ENCODE measurements around the gene SRBD1. TPM values are rescaled to one million over a fixed set of nuclear protein-coding genes. Genes with fewer than 3 reads are reported as not detected.

The SRBD1 gene
- polyA plus RNA-seq, 1 donor = 10.7 TPM

DNA sequence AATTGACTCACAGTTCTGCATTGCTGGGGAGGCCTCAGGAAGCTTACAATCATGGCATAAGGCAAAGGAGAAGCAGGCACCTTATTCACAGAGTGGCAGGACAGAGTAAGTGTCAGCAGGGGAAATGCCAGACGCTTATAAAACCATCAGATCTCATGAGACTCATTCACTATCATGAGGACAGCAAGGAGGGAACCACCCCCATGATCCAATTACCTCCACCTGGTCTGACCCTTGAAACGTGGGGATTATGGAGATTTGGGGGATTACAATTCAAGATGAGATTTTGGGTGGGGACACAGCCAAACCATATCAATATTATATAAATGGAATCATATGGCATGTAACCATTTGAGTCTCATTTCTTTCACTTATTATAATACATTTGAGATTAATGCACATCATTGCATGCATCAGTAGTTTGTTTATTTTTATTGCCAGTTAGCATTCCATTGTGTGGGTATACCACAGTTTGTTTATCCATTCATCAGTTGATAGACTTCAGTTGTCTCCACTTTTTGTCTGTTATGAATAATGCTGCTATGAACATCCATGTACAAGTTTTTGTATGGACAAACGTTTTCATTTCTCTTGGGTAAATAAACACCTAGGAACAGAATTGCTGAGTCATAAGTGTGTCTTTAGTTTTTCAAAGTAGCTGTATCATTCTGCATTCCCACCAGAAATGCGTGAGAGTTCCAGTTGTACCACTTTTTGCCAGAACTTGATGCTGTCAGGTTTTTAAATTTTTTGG, 5.8 kb upstream of the SRBD1 start:
- Histone ChIP-seq H3K4me1 (ENCODE audit: control insufficient read depth, insufficient read depth, low read length) (peaks cover 3% of the 10 kb centered on the region), H3K36me3 (ENCODE audit: control insufficient read depth, insufficient read depth, low read length) (no peaks in the 10 kb centered on the region), H3K27me3 (ENCODE audit: control insufficient read depth, insufficient read depth, low read length) (no peaks in the 10 kb centered on the region), H3K9me3 (ENCODE audit: control insufficient read depth, low read depth, low read length) (no peaks in the 10 kb centered on the region), H3K27ac (ENCODE audit: low read length) (no peak overlapping the region), H3K4me3 (ENCODE audit: low read length) (no peak overlapping the region)
- 75% methylated on average over 1 of the region's 4 CpGs for WGBS (ENCODE audit: insufficient coverage, low lambda C conversion rate)
- no peak for DNase-seq

DNA sequence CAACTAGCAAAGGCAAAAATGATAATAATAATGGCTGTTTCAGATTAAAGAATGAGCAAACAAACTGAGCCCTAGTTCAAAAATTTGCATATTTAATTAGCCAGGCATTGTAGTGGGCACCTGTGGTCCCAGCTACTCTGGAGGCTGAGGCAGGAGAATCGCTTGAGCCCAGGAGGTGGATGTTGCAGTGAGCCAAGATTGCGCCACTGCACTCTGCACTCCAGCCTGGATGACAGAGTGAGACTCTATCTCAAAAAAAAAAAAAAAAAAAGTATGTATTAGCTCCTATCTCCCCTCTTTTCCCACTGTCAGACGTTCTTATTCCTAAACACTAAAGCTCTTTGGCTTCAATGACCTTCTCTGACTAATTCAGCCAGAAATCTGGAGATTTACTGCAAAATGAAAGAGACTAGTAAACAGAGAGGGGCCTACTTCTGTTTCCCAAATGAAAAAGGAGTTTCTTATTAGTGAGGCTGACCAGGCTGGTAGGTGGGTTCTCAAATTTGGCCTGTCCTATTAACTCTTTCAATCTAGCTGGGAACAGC, 3.9 kb upstream of the SRBD1 start:
- DNase-seq = no peak
- Histone ChIP-seq H3K9me3 (ENCODE audit: control insufficient read depth, low read depth, low read length) (no peaks in the 10 kb centered on the region), H3K36me3 (ENCODE audit: control insufficient read depth, insufficient read depth, low read length) (no peaks in the 10 kb centered on the region), H3K4me1 (ENCODE audit: control insufficient read depth, insufficient read depth, low read length) (peaks cover 6% of the 10 kb centered on the region), H3K4me3 (ENCODE audit: low read length) (no peak overlapping the region), H3K27me3 (ENCODE audit: control insufficient read depth, insufficient read depth, low read length) (no peaks in the 10 kb centered on the region), H3K27ac (ENCODE audit: low read length) (no peak overlapping the region)
- WGBS (ENCODE audit: insufficient coverage, low lambda C conversion rate) = no CpG with 5 or more reads among the region's 3 CpGs

DNA sequence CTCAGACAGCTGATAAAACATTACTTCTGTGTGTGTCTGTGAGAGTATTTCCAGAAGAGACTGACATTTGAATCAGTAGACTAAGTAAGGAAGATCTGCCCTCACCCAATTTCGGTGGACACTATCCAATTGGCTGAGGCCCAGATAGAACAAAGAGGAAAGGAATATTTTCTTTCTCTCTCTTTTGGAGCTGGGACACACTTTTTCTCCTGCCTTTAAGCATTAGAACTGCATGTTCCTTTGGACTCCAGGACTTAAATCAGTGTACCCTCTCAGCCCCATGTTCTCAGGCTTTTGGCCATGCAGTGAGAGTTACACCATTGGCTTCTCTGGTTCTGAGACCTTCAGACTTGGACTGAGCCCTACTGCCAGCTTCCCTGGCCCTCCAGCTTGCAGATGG, 3.3 kb upstream of the SRBD1 start:
- DNase-seq = no peak
- WGBS (ENCODE audit: insufficient coverage, low lambda C conversion rate) = no CpG with 5 or more reads among the region's 1 CpG
- Histone ChIP-seq H3K4me1 (ENCODE audit: control insufficient read depth, insufficient read depth, low read length) (peaks cover 6% of the 10 kb centered on the region), H3K27me3 (ENCODE audit: control insufficient read depth, insufficient read depth, low read length) (no peaks in the 10 kb centered on the region), H3K27ac (ENCODE audit: low read length) (no peak overlapping the region), H3K4me3 (ENCODE audit: low read length) (no peak overlapping the region), H3K36me3 (ENCODE audit: control insufficient read depth, insufficient read depth, low read length) (no peaks in the 10 kb centered on the region), H3K9me3 (ENCODE audit: control insufficient read depth, low read depth, low read length) (no peaks in the 10 kb centered on the region)

DNA sequence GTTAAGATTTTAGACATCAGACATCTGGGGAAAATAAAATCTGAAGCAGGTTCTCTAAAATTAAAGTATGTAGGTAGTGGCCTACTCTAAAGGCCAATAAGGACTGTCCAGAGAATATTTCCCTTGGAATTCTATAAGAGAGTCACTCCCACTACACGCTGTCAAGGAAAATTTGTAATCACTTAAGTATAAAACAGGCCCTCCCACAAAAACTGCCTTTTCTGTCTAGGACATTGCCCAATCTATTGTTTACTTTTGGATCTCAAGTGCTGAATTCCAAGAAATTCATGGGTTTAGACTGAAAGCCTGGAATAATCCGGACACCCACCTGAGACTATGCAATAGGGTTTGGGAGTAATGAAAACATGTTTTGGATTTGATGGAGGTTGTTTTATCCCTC, 1.7 kb upstream of the SRBD1 start:
- H3K4me1 ChIP-seq (ENCODE audit: control insufficient read depth, insufficient read depth, low read length) = peaks cover 6% of the 10 kb centered on the region
- H3K27ac ChIP-seq (ENCODE audit: low read length) = no peak overlapping the region
- DNase-seq = no peak
- no peak overlapping the region for H3K4me3 ChIP-seq (ENCODE audit: low read length)
- WGBS (ENCODE audit: insufficient coverage, low lambda C conversion rate) = no CpG with 5 or more reads among the region's 2 CpGs
- H3K9me3 ChIP-seq (ENCODE audit: control insufficient read depth, low read depth, low read length) = no peaks in the 10 kb centered on the region
- no peaks in the 10 kb centered on the region for H3K27me3 ChIP-seq (ENCODE audit: control insufficient read depth, insufficient read depth, low read length)
- no peaks in the 10 kb centered on the region for H3K36me3 ChIP-seq (ENCODE audit: control insufficient read depth, insufficient read depth, low read length)

DNA sequence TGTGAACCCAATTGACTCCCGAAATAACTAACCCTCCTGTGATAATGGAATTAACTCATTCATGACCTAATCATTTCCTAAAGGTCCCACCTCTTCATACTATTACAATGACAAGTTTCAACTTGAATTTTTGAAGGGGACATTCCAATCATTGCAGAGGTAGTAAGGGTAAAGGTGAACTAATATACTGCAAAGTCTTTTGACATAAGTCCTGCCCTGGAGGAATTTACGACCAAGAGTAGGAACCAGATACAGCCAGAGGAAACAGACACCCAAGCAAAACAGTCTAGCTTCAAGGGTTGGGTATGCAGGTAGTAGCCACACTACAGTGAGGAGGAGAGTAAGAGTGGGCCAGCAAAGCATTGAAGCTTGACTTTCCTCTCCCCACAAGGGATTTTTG, 1.2 kb upstream of the SRBD1 start:
- WGBS (ENCODE audit: insufficient coverage, low lambda C conversion rate) = no CpG with 5 or more reads among the region's 2 CpGs
- H3K9me3 ChIP-seq (ENCODE audit: control insufficient read depth, low read depth, low read length) = no peaks in the 10 kb centered on the region
- H3K27ac ChIP-seq (ENCODE audit: low read length) = no peak overlapping the region
- H3K4me3 ChIP-seq (ENCODE audit: low read length) = no peak overlapping the region
- peak in 1 of 2 donors; percentile 11 for DNase-seq
- no peaks in the 10 kb centered on the region for H3K27me3 ChIP-seq (ENCODE audit: control insufficient read depth, insufficient read depth, low read length)
- no peaks in the 10 kb centered on the region for H3K36me3 ChIP-seq (ENCODE audit: control insufficient read depth, insufficient read depth, low read length)
- H3K4me1 ChIP-seq (ENCODE audit: control insufficient read depth, insufficient read depth, low read length) = peaks cover 6% of the 10 kb centered on the region

DNA sequence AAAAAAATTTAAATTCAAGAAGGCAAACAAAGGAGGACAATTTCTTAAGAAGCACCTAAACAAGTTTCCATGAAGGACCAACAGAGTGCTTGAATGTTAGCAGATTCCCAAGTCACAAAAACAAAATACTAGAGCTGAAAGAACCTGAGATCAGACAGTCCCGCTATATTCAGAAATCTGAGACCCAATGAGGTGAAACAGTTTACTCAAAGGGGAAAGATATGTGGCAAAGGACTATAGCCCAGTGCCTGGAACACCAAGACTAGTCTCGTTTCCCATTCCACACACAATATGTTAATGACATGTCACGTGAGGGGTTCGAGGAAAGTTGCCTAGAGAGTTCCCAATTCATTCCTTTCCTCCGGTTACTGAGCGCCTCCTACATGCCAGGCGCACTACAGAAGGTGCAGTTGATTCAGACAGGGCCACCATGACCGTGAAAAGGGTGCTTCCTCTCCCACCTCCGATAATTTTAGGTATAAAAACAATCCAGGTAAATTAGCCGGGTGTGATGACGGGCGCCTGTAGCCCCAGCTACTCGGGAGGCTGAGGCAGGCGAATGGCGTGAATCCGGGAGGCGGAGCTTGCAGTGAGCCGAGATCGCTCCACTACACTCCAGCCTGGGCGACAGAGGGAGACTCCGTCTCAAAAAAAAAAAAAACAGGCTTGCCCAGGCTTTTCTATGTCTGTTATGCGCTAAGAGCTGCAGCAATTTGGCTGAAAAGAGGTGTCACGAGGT, 617 bp downstream of the SRBD1 start:
- peak overlapping the region; percentile 68 for H3K27ac ChIP-seq (ENCODE audit: low read length)
- no peaks in the 10 kb centered on the region for H3K27me3 ChIP-seq (ENCODE audit: control insufficient read depth, insufficient read depth, low read length)
- WGBS (ENCODE audit: insufficient coverage, low lambda C conversion rate) = no CpG with 5 or more reads among the region's 23 CpGs
- peaks cover 6% of the 10 kb centered on the region for H3K4me1 ChIP-seq (ENCODE audit: control insufficient read depth, insufficient read depth, low read length)
- no peaks in the 10 kb centered on the region for H3K9me3 ChIP-seq (ENCODE audit: control insufficient read depth, low read depth, low read length)
- peak overlapping the region; percentile 77 for H3K4me3 ChIP-seq (ENCODE audit: low read length)
- no peaks in the 10 kb centered on the region for H3K36me3 ChIP-seq (ENCODE audit: control insufficient read depth, insufficient read depth, low read length)
- peak; percentile 45 to 84 for DNase-seq

DNA sequence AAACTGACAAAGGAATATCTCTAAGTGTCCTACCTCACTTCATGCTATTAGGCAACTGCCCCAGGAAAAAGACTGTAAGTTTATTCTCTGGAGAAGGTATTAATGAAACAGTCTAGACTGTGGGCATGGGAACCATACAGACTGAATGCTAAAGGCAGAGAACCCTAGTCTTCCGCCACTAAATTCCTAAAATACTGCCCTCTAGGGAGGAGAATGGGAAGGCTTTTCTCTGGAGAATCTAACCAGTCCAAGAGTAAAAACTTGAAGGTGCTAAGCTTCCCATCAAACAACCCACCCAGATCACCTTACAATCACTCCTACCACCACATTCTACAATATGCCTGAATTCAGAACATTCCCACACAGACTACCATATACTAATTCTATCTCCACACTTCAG, 3.4 kb downstream of the SRBD1 start:
- Histone ChIP-seq H3K4me3 (ENCODE audit: low read length) (no peak overlapping the region), H3K36me3 (ENCODE audit: control insufficient read depth, insufficient read depth, low read length) (peaks cover 10% of the 10 kb centered on the region), H3K27ac (ENCODE audit: low read length) (no peak overlapping the region), H3K27me3 (ENCODE audit: control insufficient read depth, insufficient read depth, low read length) (no peaks in the 10 kb centered on the region), H3K4me1 (ENCODE audit: control insufficient read depth, insufficient read depth, low read length) (peaks cover 6% of the 10 kb centered on the region), H3K9me3 (ENCODE audit: control insufficient read depth, low read depth, low read length) (no peaks in the 10 kb centered on the region)
- WGBS (ENCODE audit: insufficient coverage, low lambda C conversion rate) = no CpG with 5 or more reads among the region's 1 CpG
- peak in 1 of 2 donors; percentile 14 for DNase-seq

DNA sequence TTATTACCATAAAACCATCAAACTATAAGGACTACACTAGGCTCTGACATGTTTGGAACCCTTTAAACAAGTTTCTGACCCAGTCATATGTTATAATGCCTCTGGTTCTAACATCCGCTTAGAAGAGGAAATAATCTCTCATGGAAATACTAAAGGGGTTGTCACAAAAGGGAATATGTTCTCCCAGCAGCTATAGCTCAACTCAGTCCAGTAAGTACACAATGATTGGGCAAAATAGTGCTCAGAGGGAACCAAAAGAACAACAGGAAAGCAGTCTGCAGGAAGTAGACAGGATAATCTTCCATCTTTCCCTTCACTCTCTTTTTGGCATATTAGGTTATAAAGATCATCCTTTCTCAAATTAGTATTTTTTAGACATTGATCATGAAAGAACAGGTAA, 4.3 kb downstream of the SRBD1 start:
- no peaks in the 10 kb centered on the region for H3K9me3 ChIP-seq (ENCODE audit: control insufficient read depth, low read depth, low read length)
- DNase-seq = no peak
- peaks cover 12% of the 10 kb centered on the region for H3K36me3 ChIP-seq (ENCODE audit: control insufficient read depth, insufficient read depth, low read length)
- H3K27ac ChIP-seq (ENCODE audit: low read length) = no peak overlapping the region
- no peak overlapping the region for H3K4me3 ChIP-seq (ENCODE audit: low read length)
- peaks cover 3% of the 10 kb centered on the region for H3K4me1 ChIP-seq (ENCODE audit: control insufficient read depth, insufficient read depth, low read length)
- H3K27me3 ChIP-seq (ENCODE audit: control insufficient read depth, insufficient read depth, low read length) = no peaks in the 10 kb centered on the region
- no CpG with 5 or more reads among the region's 1 CpG for WGBS (ENCODE audit: insufficient coverage, low lambda C conversion rate)

DNA sequence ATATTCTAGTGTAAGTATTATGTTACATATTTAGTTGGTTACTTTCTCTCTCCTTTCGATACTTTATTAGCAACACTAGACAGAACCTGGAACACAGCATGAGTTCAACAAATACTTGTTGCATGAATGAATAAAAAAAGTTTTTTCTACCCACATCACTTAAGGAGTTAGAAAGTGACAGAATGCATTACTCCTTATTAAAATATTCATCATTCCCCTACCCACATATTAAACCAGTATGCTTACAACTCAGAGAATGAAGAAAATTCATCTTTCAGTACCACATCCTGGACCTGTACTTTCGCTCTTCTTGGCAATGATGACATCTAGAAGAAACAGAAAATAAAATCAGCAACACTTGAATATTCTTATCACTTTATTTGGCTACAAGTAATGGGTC, 6.0 kb downstream of the SRBD1 start:
- no peak overlapping the region for H3K4me3 ChIP-seq (ENCODE audit: low read length)
- no peaks in the 10 kb centered on the region for H3K27me3 ChIP-seq (ENCODE audit: control insufficient read depth, insufficient read depth, low read length)
- H3K4me1 ChIP-seq (ENCODE audit: control insufficient read depth, insufficient read depth, low read length) = no peaks in the 10 kb centered on the region
- no peaks in the 10 kb centered on the region for H3K9me3 ChIP-seq (ENCODE audit: control insufficient read depth, low read depth, low read length)
- peaks cover 27% of the 10 kb centered on the region for H3K36me3 ChIP-seq (ENCODE audit: control insufficient read depth, insufficient read depth, low read length)
- WGBS (ENCODE audit: insufficient coverage, low lambda C conversion rate) = no CpG with 5 or more reads among the region's 2 CpGs
- no peak for DNase-seq
- no peak overlapping the region for H3K27ac ChIP-seq (ENCODE audit: low read length)

DNA sequence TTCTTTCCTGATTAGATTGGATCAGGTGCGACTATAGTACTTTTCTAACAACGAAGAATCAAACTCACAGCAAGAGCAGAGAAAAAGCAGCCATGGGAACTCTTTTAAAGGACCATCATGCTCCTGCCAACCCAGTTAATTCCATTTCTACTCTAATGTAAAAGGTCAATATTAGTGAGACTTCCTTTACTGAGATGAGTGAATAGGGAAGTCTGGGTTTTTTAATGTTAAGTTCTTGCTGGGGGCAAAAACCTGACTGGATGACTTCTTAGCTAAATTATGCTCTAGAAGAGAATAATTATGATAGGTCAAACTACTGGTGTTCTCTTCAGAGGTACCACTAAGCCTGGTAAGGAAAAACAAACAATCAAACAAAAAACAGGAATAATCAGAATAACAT, 8.4 kb downstream of the SRBD1 start:
- Histone ChIP-seq H3K4me1 (ENCODE audit: control insufficient read depth, insufficient read depth, low read length) (no peaks in the 10 kb centered on the region), H3K9me3 (ENCODE audit: control insufficient read depth, low read depth, low read length) (no peaks in the 10 kb centered on the region), H3K27me3 (ENCODE audit: control insufficient read depth, insufficient read depth, low read length) (no peaks in the 10 kb centered on the region), H3K27ac (ENCODE audit: low read length) (no peak overlapping the region), H3K4me3 (ENCODE audit: low read length) (no peak overlapping the region), H3K36me3 (ENCODE audit: control insufficient read depth, insufficient read depth, low read length) (peaks cover 45% of the 10 kb centered on the region)
- no peak for DNase-seq
- WGBS (ENCODE audit: insufficient coverage, low lambda C conversion rate) = no CpG with 5 or more reads among the region's 2 CpGs
